Natural killer cell (primary cell): ENCODE measurements around the gene TNIK. TPM values are rescaled to one million over a fixed set of nuclear protein-coding genes. Genes with fewer than 3 reads are reported as not detected.

Source experiments
- ATAC-seq, 3 donors: fragments of 150-1000 bp in 2 of 3; fragments of 200-7000 bp in 1 of 3; cut with Tn5 transposase; 1 replicate in 1 of 3; 2 replicates in 2 of 3; pipeline ENCODE4 v1.10.0; 2021; ENCODE audit warnings: mild to moderate bottlenecking in 2 of 3, moderate library complexity in 2 of 3
- DNase-seq, 2 donors: peaks; one replicate each; pipeline versions ENCODE4 v3.0.0 to v3.0.0-alpha.2; 2013 to 2021; ENCODE audit warnings: mixed read lengths in 1 of 2
- H3K27ac ChIP-seq: one replicate; pipeline ENCODE4 v1.5.1; 2013; ENCODE audit warnings: mild to moderate bottlenecking, low read length
- H3K27me3 ChIP-seq: one replicate; pipeline ENCODE4 v1.6.1; 2013; ENCODE audit warnings: low read length; ENCODE audit not compliant: control insufficient read depth, insufficient read depth
- H3K36me3 ChIP-seq: one replicate; pipeline ENCODE4 v1.6.1; 2013; ENCODE audit warnings: low read length; ENCODE audit not compliant: control insufficient read depth, insufficient read depth
- H3K4me1 ChIP-seq: one replicate; pipeline ENCODE4 v1.6.1; 2013; ENCODE audit warnings: low read length; ENCODE audit not compliant: control insufficient read depth, insufficient read depth
- H3K4me3 ChIP-seq: one replicate; pipeline ENCODE4 v1.5.1; 2013; ENCODE audit warnings: low read length
- H3K9me3 ChIP-seq: one replicate; pipeline ENCODE4 v1.6.1; 2013; ENCODE audit warnings: low read length; ENCODE audit not compliant: control insufficient read depth, insufficient read depth
- H3K27ac Mint-ChIP-seq, 2 donors: one replicate each; pipeline ENCODE4 v1.8.0; 2022; ENCODE audit warnings: mild to moderate bottlenecking in 2 of 2, mixed read lengths in 2 of 2, moderate library complexity in 1 of 2
- H3K27me3 Mint-ChIP-seq, 2 donors: one replicate each; pipeline ENCODE4 v1.8.0; 2022; ENCODE audit warnings: low read depth in 2 of 2, mixed read lengths in 2 of 2
- H3K36me3 Mint-ChIP-seq: one replicate; pipeline ENCODE4 v1.8.0; 2022; ENCODE audit warnings: mixed read lengths
- H3K4me1 Mint-ChIP-seq, 2 donors: one replicate each; pipeline ENCODE4 v1.8.0; 2022; ENCODE audit warnings: mixed read lengths in 2 of 2
- H3K4me3 Mint-ChIP-seq: one replicate; pipeline ENCODE4 v1.8.0; 2022; ENCODE audit warnings: mild to moderate bottlenecking, moderate library complexity, mixed read lengths
- H3K9me3 Mint-ChIP-seq, 2 donors: one replicate each; pipeline ENCODE4 v1.8.0; 2022; ENCODE audit warnings: mixed read lengths in 2 of 2
- CTCF ChIP-seq: fragments of 200-600 bp; IDR thresholded peaks from one replicate; pipeline ENCODE4 v1.8.0; 2022; ENCODE audit warnings: antibody characterized with exemption
- WGBS: methylation state at CpG from one replicate; pipeline ENCODE4 v1.1.7; 2013; ENCODE audit warnings: missing lambda C conversion rate; ENCODE audit not compliant: insufficient coverage; 5-methylcytosine and 5-hydroxymethylcytosine counted together
- intact Hi-C: fragments of 100-400 bp; cut with micrococcal nuclease; formaldehyde crosslinking; loops from one replicate; pipeline ENCODE4 v1.14.2; 2022
- total RNA-seq, 4 donors: library from RNA; stranded (reverse); fragments of 120-200 nt in 1 of 4; gene quantifications; one replicate each; pipeline versions ENCODE4 v1.2.3 to v1.2.4, GENCODE V29; 2013 to 2022

TNIK gene
- total RNA-seq, 3 donors from 2014 or later (not counting 1 experiment from before 2014, with no cell fraction given): 93.7 to 122 (median 119) TPM

GRCh38 chr3:171387062-171387461, 73.1 kb downstream of the TNIK start:
- no peak for TF ChIP-seq CTCF
- DNase-seq (no peak), ATAC-seq (no peak)
- H3K27ac Mint-ChIP-seq: peak overlapping the region in 1 of 2 donors; percentile 22
- Histone ChIP-seq H3K27me3 (no peaks in the 10 kb centered on the region), H3K4me1 (peaks cover 2% of the 10 kb centered on the region), H3K4me3 (no peak overlapping the region), H3K36me3 (no peaks in the 10 kb centered on the region), H3K27ac (no peak overlapping the region), H3K9me3 (no peaks in the 10 kb centered on the region)
- H3K9me3 Mint-ChIP-seq: peaks cover 0 to 8% of the 10 kb centered on the region in 2 donors
- no peaks in the 10 kb centered on the region for H3K27me3 Mint-ChIP-seq
- peaks cover 10% of the 10 kb centered on the region for H3K36me3 Mint-ChIP-seq
- intact Hi-C loops: no loop called here
- H3K4me3 Mint-ChIP-seq: no peak overlapping the region
- peaks cover 82 to 88% of the 10 kb centered on the region in 2 donors for H3K4me1 Mint-ChIP-seq

GRCh38 chr3:171385086-171385485, 75.1 kb downstream of the TNIK start:
- H3K9me3 Mint-ChIP-seq: no peaks in the 10 kb centered on the region
- H3K4me3 Mint-ChIP-seq: no peak overlapping the region
- no peak overlapping the region for H3K27ac ChIP-seq
- TF ChIP-seq CTCF: no peak
- H3K9me3 ChIP-seq: no peaks in the 10 kb centered on the region
- WGBS: 96% methylated on average over 5 of the region's 5 CpGs
- no peaks in the 10 kb centered on the region for H3K36me3 ChIP-seq
- no peak for ATAC-seq
- no peak for DNase-seq
- no peaks in the 10 kb centered on the region for H3K27me3 Mint-ChIP-seq
- peaks cover 2% of the 10 kb centered on the region for H3K4me1 ChIP-seq
- no peaks in the 10 kb centered on the region for H3K36me3 Mint-ChIP-seq
- peaks cover 85 to 96% of the 10 kb centered on the region in 2 donors for H3K4me1 Mint-ChIP-seq
- H3K27me3 ChIP-seq: no peaks in the 10 kb centered on the region
- H3K27ac Mint-ChIP-seq: peak overlapping the region in 1 of 2 donors; percentile 32
- intact Hi-C loops: no loop called here
- no peak overlapping the region for H3K4me3 ChIP-seq

GRCh38 chr3:171384101-171384891, 75.9 kb downstream of the TNIK start:
- Mint-ChIP-seq H3K27ac (peak overlapping the region in 1 of 2 donors; percentile 44), H3K4me1 (peaks cover 85 to 91% of the 10 kb centered on the region in 2 donors), H3K27me3 (no peaks in the 10 kb centered on the region), H3K9me3 (no peaks in the 10 kb centered on the region), H3K4me3 (peak overlapping the region; percentile 4), H3K36me3 (no peaks in the 10 kb centered on the region)
- intact Hi-C loops: no loop called here
- no peaks in the 10 kb centered on the region for H3K27me3 ChIP-seq
- DNase-seq (no peak), ATAC-seq (no peak)
- H3K27ac ChIP-seq: no peak overlapping the region
- H3K9me3 ChIP-seq: no peaks in the 10 kb centered on the region
- no peak overlapping the region for H3K4me3 ChIP-seq
- 100% methylated on average over 2 of the region's 3 CpGs for WGBS
- H3K4me1 ChIP-seq: peaks cover 2% of the 10 kb centered on the region
- TF ChIP-seq CTCF: no peak
- H3K36me3 ChIP-seq: no peaks in the 10 kb centered on the region
